Cardiac fibroblast (primary cell): ENCODE results near the gene SCART1.
"Not testable (repeated sequence)": the region's sequence is repeated elsewhere in the genome, so short reads cannot be mapped to it uniquely, and the experiment has no call there.

Experiments used
- DNase-seq, 2 donors: peaks; one replicate each; pipeline versions ENCODE4 v3.0.0 to v3.0.0-alpha.2; 2010; ENCODE audit warnings: low read depth in 2 of 2
- H3K4me3 ChIP-seq, 2 donors: replicated peaks in 1 of 2; 1 replicate in 1 of 2; 2 replicates in 1 of 2; pipeline ENCODE4 v1.5.1; 2011; ENCODE audit warnings: low read depth in 2 of 2, low read length in 2 of 2, mild to moderate bottlenecking in 2 of 2, moderate library complexity in 1 of 2
- CTCF ChIP-seq: IDR thresholded peaks from one replicate; pipeline ENCODE4 v1.5.1; 2011; ENCODE audit warnings: low read depth, mild to moderate bottlenecking, low read length, inconsistent platforms

Gene SCART1

DNA sequence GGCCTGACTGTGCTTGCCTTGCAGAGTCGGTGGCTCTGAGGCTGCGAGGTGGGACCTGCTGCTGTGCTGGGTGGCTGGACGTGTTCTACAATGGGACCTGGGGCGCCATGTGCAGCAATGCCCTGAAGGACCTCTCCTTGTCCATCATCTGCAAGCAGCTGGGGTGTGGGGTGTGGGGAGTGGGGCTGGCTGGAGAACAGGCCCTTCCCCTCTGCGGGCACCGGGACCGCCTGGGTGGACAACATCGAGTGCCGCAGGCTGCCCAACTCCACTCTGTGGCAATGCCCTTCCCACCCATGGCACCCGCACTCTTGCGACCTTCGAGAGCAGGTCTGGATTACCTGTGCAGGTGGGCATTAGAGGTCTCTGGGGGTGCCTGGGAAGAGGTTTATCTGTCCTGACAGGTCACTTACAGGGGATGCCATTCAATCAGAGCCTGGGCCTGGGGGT, 10.9 kb downstream of the SCART1 start:
- no peak for DNase-seq
- no peak overlapping the region for H3K4me3 ChIP-seq
- TF ChIP-seq CTCF, result no peak

- DNase-seq, result no peak
- TF ChIP-seq CTCF, result no peak
- no peak overlapping the region for H3K4me3 ChIP-seq
Observed at GRCh38 chr10:133465191-133465949, 11.6 kb downstream of the SCART1 start.

- TF ChIP-seq CTCF, result no peak
- no peak overlapping the region for H3K4me3 ChIP-seq
- DNase-seq, result no peak
Observed at GRCh38 chr10:133465950-133466474, 12.3 kb downstream of the SCART1 start.

DNA sequence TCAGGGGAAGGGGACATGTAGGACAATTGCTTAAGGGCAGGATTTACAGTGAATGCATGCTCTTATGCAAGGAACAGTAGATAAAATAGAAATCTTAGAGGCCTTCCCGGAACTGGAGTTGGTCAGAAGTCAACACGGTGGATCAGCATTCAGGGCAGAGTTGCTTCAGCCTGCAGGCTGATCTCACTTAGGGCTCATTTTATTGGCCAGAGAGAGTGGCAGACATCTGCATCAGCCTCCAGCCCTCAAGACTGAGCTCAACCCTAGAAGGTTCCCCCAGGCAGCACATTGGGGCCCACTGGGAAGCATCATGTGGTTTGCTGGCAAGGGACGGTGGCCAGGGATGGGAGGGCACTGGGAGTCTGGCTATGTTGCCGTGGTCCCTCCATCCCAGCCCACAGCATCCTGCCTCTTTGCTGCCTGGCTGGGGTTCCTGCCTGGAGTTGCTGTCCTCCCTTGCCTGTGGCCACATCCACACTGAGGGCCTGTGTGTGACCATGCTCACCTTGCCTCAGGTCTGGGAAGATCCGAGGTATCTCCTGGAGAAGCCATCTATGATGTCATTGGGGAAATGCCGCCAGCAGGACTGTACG, 13.0 kb downstream of the SCART1 start:
- DNase-seq, result no peak

GRCh38 chr10:133467286-133467911, 13.7 kb downstream of the SCART1 start:
- DNase-seq, result no peak
- no peak for TF ChIP-seq CTCF
- no peak overlapping the region for H3K4me3 ChIP-seq

More for the DNA sequence above, 13.0 kb downstream of the SCART1 start:
- H3K4me3 ChIP-seq, result no peak overlapping the region
- TF ChIP-seq CTCF, result no peak

GRCh38 chr10:133469205-133469604, 15.5 kb downstream of the SCART1 start:
- DNase-seq, H3K4me3 ChIP-seq: not testable (repeated sequence)
